Thymus (tissue), 11 donors: ENCODE data around the gene CACNG6. TPM values are rescaled to one million over a fixed set of nuclear protein-coding genes. Genes with fewer than 3 reads are reported as not detected.
"Not testable (repeated sequence)": the region's sequence is repeated elsewhere in the genome, so short reads cannot be mapped to it uniquely, and the experiment has no call there.

Experiments used
- DNase-seq, 9 donors: peaks; one replicate each; pipeline ENCODE4 v3.0.0-alpha.2; 2013; ENCODE audit warnings: low spot score in 9 of 9, low read depth in 6 of 9, missing footprints in 1 of 9
- H3K27ac ChIP-seq, 2 donors: one replicate each; pipeline ENCODE4 v1.5.1; 2013; ENCODE audit warnings: control low read depth in 1 of 2, low read depth in 1 of 2, low read length in 1 of 2, mild to moderate bottlenecking in 1 of 2, moderate library complexity in 1 of 2
- H3K27me3 ChIP-seq, 2 donors: one replicate each; pipeline ENCODE4 v1.5.1; 2013; ENCODE audit warnings: low read length in 1 of 2; ENCODE audit not compliant: control insufficient read depth in 2 of 2, insufficient read depth in 1 of 2
- H3K36me3 ChIP-seq, 2 donors: one replicate each; pipeline ENCODE4 v1.5.1; 2013; ENCODE audit warnings: low read length in 1 of 2, mild to moderate bottlenecking in 1 of 2, moderate library complexity in 1 of 2; ENCODE audit not compliant: control insufficient read depth in 2 of 2, insufficient read depth in 2 of 2
- H3K4me1 ChIP-seq, 2 donors: one replicate each; pipeline ENCODE4 v1.5.1; 2013; ENCODE audit warnings: low read length in 2 of 2; ENCODE audit not compliant: control insufficient read depth in 2 of 2, insufficient read depth in 2 of 2
- H3K4me3 ChIP-seq, 2 donors: one replicate each; pipeline ENCODE4 v1.5.1; 2013; ENCODE audit warnings: low read length in 2 of 2, control low read depth in 1 of 2, mild to moderate bottlenecking in 1 of 2
- H3K9me3 ChIP-seq, 2 donors: one replicate each; pipeline ENCODE4 v1.5.1; 2013; ENCODE audit warnings: low read length in 1 of 2, mild to moderate bottlenecking in 1 of 2; ENCODE audit not compliant: control insufficient read depth in 2 of 2, insufficient read depth in 1 of 2
- WGBS: extraction: QIAGEN DNeasy Blood & Tissue Kit; methylation state at CpG from one replicate; pipeline ENCODE4 v1.1.7; 2013; 5-methylcytosine and 5-hydroxymethylcytosine counted together
- polyA plus RNA-seq: library from polyadenylated mRNA; stranded (reverse); fragments of 200-250 nt; gene quantifications from one replicate; pipeline ENCODE4 v1.2.3, GENCODE V29; 2013
- total RNA-seq: library from RNA; stranded (reverse); fragments of 120-200 nt; gene quantifications from one replicate; pipeline ENCODE4 v1.2.4, GENCODE V29; 2013
- donor health status: healthy.

The CACNG6 gene
- total and polyA plus RNA-seq, 2 donors: 0.05 TPM

DNA sequence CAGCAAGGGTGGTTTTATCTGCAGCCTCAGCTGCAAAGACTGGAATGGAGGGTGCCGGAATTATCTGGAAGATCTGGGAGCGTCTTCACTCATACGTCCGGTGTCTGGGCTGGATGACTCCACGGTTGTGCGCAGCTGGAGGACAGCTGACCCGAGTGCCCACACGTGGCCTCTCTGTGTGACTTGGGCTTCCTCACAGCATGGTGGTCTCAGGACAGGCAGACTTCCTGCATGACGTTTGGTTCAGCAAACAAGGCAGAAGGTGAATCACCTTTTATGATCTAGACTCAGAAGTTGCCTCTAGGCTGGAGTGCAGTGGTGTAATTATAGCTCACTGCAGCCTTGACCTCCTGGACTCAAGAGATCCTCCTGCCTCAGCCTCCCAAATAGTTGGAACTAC lies 33.2 kb downstream of the CACNG6 start:
- H3K27ac ChIP-seq: no peak overlapping the region
- no peaks in the 10 kb centered on the region for H3K9me3 ChIP-seq
- 81% methylated on average over 9 of the region's 9 CpGs for WGBS
- DNase-seq: no peak
- H3K4me1 ChIP-seq: no peaks in the 10 kb centered on the region
- no peaks in the 10 kb centered on the region for H3K36me3 ChIP-seq
- peaks cover 0 to 5% of the 10 kb centered on the region in 2 donors for H3K27me3 ChIP-seq
- H3K4me3 ChIP-seq: no peak overlapping the region

DNA sequence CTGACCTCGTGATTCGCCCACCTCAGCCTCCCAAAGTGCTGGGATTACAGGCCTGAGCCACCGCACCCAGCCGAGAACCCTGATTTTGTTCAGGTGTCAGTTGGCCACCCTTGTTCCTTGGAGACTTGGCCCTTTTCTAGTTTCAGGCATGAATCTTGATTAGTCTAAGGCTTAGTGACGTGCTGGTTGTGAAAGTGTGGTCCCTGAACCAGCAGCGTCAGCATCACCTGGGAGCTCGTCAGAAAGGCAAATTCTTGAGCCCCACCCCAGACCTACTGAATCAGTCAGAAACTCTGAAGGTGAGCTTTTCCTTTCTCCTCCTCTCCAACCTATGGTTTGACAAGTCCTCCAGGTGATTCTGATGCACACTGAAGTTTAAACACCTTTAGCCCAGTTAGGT lies 35.2 kb downstream of the CACNG6 start:
- no peak for DNase-seq
- Histone ChIP-seq H3K27me3 (peaks cover 0 to 5% of the 10 kb centered on the region in 2 donors), H3K36me3 (no peaks in the 10 kb centered on the region), H3K9me3 (no peaks in the 10 kb centered on the region), H3K4me1 (no peaks in the 10 kb centered on the region), H3K4me3 (no peak overlapping the region), H3K27ac (no peak overlapping the region)
- 88% methylated on average over 7 of the region's 7 CpGs for WGBS

DNA sequence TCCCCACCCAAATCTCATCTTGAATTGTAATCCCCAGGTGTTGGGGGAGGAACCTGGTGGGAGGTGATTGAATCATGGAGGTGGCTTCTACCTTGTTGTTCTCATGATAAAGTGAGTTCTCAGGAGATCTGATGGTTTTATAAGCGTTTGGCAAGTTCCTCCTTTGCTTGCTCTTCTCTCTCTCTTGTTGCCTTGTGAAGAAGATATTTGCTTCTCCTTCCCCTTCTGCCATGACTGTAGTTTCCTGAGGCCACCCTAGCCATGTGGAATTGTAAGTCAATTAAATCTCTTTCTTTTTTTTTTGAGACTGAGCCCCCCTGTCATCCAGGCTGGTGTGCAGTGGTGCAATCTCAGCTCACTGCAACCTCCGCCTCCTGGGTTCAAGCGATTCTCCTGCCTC lies 37.9 kb downstream of the CACNG6 start:
- Histone ChIP-seq H3K27ac (no peak overlapping the region), H3K4me1 (no peaks in the 10 kb centered on the region), H3K36me3 (no peaks in the 10 kb centered on the region), H3K4me3 (no peak overlapping the region), H3K27me3 (no peaks in the 10 kb centered on the region), H3K9me3 (no peaks in the 10 kb centered on the region)
- 69% methylated on average over 3 of the region's 3 CpGs for WGBS
- no peak for DNase-seq

DNA sequence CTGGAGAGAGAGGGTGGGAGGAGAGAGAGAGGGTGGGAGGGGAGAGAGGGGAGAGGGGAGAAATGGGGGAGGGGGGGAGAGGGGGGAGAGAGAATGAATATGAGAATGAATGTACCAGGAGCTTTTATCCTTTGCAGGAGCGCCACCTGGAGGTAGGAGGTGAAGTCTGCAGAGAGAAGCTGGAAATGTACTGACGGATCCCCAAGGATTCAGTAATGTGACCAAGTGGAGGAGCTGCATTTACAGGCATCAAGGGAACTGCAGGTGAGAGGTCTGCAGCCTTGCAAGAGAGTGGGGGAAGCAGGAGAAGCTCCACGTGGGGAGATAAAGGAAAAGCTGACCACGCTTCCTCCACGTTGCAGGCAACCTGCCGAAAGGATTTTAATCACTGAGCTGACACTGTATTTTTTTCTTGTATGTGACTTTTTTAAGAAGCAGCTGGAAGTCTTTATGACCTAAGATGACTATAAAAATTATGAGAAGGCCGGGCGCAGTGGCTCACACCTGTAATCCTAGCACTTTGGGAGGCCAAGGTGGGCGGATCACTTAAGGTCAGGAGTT lies 38.6 kb downstream of the CACNG6 start:
- peak in 7 of 9 donors; percentile 4 to 45 (median 30) for DNase-seq
- Histone ChIP-seq H3K4me1 (no peaks in the 10 kb centered on the region), H3K4me3 (no peak overlapping the region), H3K36me3 (no peaks in the 10 kb centered on the region), H3K27ac (no peak overlapping the region), H3K9me3 (no peaks in the 10 kb centered on the region), H3K27me3 (no peaks in the 10 kb centered on the region)
- WGBS: 43% methylated on average over 9 of the region's 9 CpGs

DNA sequence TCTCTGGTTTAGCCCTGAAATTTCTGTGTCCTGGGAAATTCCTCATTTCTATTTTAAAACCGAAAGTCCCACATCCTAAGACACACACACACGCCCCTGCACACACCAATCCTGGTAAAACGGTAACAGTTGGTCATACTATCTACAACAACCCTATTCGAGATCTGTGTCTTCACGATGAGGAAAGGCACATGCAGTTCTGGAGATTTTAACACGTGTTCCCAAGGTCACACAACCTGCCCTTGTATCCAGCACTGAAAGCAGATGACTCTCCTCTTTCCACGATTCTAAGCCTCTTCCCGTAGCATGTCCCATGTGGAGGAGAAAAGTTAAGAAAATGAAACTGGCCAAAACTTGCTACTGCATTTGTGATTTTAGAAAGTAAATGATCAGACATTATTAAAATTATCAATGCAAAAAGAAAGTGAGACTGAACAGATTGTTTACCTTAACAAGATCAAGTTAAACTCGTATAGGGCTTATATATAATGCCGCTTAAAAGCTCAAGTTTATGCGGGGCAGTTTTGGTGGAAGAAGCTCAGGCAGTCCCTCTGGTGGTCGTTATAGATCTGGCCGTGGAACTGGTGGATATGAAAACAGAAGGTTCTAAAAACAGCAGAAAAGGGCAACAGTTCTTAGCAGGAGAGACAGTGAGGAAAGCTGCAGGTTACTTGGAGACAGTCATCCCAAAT lies 39.6 kb downstream of the CACNG6 start:
- Histone ChIP-seq H3K27ac (no peak overlapping the region), H3K4me3 (no peak overlapping the region), H3K27me3 (no peaks in the 10 kb centered on the region), H3K9me3 (no peaks in the 10 kb centered on the region), H3K4me1 (no peaks in the 10 kb centered on the region), H3K36me3 (no peaks in the 10 kb centered on the region)
- WGBS: 54% methylated on average over 13 of the region's 13 CpGs
- DNase-seq: no peak

DNA sequence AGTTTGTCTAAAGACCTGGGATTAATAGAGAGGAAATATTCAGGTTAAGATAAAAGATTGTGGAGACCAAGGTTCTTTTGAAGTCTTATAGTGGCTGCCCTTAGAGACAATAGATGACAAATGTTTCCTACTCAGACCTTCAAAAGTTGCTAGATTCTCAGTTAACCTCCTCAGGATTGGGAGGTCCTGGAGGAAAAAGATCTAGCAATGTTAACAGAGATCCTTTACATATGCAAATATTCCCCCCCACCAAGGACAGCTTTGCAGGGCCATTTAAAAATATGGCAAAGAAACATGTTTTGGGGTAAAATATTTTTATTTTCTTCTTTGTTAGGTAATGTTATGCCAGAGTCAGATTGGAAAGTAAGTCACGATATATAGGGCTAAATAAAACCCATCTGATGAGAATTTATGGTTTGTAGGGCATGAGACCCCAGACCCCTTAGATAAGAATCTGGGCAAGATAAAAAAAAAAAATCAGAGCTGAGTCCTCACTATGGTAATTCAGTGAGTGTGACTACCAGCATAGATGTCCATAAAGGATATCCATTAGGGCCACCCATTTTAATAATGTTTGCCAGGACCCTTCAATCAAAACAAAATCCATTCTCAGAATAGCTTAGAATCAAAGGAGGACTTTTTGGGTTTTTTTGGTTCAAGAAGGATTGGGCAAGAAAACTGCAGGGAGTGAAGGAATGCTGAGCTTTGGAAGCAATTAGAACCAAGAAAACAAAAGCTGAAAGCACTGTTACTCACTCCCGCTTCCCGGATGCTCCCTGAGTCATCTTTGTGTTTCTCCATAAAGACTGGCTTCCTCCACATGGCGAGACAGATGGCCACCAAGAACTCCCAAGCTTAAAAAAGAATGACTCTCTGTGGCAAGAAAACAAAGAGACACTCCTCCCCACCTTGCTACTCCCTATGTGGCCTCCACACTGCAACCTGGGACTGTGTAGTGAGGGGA lies 44.1 kb downstream of the CACNG6 start:
- Histone ChIP-seq H3K9me3 (no peaks in the 10 kb centered on the region), H3K27ac (no peak overlapping the region), H3K4me1 (no peaks in the 10 kb centered on the region), H3K27me3 (no peaks in the 10 kb centered on the region), H3K36me3 (no peaks in the 10 kb centered on the region), H3K4me3 (no peak overlapping the region)
- WGBS: 82% methylated on average over 4 of the region's 4 CpGs
- DNase-seq: no peak

DNA sequence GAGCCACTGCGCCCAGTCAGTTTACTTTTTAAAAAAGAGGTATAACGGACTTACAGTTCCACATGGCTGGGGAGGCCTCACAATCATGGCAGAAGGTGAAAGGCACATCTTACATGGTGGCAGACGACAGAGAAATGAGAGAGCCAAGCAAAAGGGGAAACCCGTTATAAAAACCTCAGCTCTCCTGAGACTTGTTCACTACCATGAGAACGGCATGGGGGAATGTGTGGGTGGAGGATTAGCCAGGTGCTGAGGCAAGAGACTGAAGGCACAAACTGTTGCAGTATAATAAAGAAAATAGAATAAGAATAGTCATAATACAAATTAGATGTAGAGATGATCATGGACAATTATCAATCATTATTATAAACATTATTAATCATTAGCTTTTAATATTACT lies 45.1 kb downstream of the CACNG6 start:
- not testable (repeated sequence) for H3K27ac ChIP-seq
- 89% methylated on average over 5 of the region's 5 CpGs for WGBS

DNA sequence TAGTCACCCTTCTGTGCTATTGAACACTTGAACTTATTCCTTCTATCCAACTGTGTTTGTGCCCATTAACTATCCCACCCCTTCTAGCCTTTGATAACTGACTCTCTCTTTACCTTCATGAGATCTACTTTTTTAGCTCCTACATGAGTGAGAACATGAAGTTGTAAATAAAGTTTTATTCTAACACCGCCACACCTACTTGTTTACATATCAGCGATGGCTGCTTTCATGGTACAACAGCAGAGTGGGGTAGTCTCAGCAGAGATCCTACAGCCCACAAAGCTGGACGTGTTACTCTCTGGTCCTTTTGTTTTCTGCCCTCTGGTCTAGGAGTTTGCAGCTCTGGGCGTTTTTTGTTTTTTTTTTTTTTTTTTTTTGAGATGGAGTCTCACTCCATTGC lies 48.6 kb downstream of the CACNG6 start:
- no peaks in the 10 kb centered on the region for H3K36me3 ChIP-seq
- 87% methylated on average over 4 of the region's 4 CpGs for WGBS

More for the DNA sequence above, 45.1 kb downstream of the CACNG6 start:
- H3K4me1 ChIP-seq, DNase-seq, H3K9me3 ChIP-seq, H3K27me3 ChIP-seq, H3K4me3 ChIP-seq, H3K36me3 ChIP-seq: not testable (repeated sequence)

More for the DNA sequence above, 48.6 kb downstream of the CACNG6 start:
- DNase-seq: no peak
- Histone ChIP-seq H3K4me3 (no peak overlapping the region), H3K27me3 (no peaks in the 10 kb centered on the region), H3K27ac (no peak overlapping the region), H3K9me3 (no peaks in the 10 kb centered on the region), H3K4me1 (no peaks in the 10 kb centered on the region)
